Measurements from ENCODE around the gene FSTL4. TPM values are rescaled to one million over a fixed set of nuclear protein-coding genes. Genes with fewer than 3 reads are reported as not detected.
A peak's percentile ranks its signal among the peaks of the same experiment; 100 is the strongest.

Gene FSTL4
- total and polyA plus RNA-seq, 4 donors, result 0.02 to 0.18 TPM; not detected in 2

- Histone ChIP-seq H3K4me3 (ENCODE audit: low read depth in 1 of 3, low read length in 3 of 3) (no peak overlapping the region), H3K27ac (ENCODE audit: low read depth in 1 of 2, low read length in 2 of 2) (no peak overlapping the region), H3K9ac (ENCODE audit: low read depth in 1 of 2, low read length in 2 of 2) (no peak overlapping the region), H3K9me3 (ENCODE audit: control insufficient read depth in 4 of 4, low read length in 3 of 4) (no peaks in the 10 kb centered on the region), H3K4me1 (ENCODE audit: control insufficient read depth in 4 of 4, insufficient read depth in 4 of 4, low read length in 3 of 4) (no peaks in the 10 kb centered on the region), H3K27me3 (ENCODE audit: control insufficient read depth in 4 of 4, insufficient read depth in 4 of 4, low read length in 3 of 4) (no peaks in the 10 kb centered on the region), H3K36me3 (ENCODE audit: control insufficient read depth in 4 of 4, insufficient read depth in 3 of 4, low read depth in 1 of 4, low read length in 3 of 4) (no peaks in the 10 kb centered on the region)
- 70% methylated on average over 16 of the region's 16 CpGs for WGBS
- DNase-seq (ENCODE audit: low spot score), result no peak
- TF ChIP-seq HNF4A (conservative IDR thresholded peaks at IDR 0.05) (no peak), EGR1 (IDR thresholded peaks at IDR 0.05; ENCODE audit: low read depth in 2 of 2) (no peak), MAX (IDR thresholded peaks at IDR 0.05) (peak; percentile 43)
Observed at GRCh38 chr5:133251296-133252132, 360.8 kb downstream of the FSTL4 start.

- Histone ChIP-seq H3K36me3 (ENCODE audit: control insufficient read depth in 4 of 4, insufficient read depth in 3 of 4, low read depth in 1 of 4, low read length in 3 of 4) (no peaks in the 10 kb centered on the region), H3K27ac (ENCODE audit: low read depth in 1 of 2, low read length in 2 of 2) (no peak overlapping the region), H3K9me3 (ENCODE audit: control insufficient read depth in 4 of 4, low read length in 3 of 4) (no peaks in the 10 kb centered on the region), H3K9ac (ENCODE audit: low read depth in 1 of 2, low read length in 2 of 2) (no peak overlapping the region), H3K4me1 (ENCODE audit: control insufficient read depth in 4 of 4, insufficient read depth in 4 of 4, low read length in 3 of 4) (no peaks in the 10 kb centered on the region), H3K27me3 (ENCODE audit: control insufficient read depth in 4 of 4, insufficient read depth in 4 of 4, low read length in 3 of 4) (no peaks in the 10 kb centered on the region), H3K4me3 (ENCODE audit: low read depth in 1 of 3, low read length in 3 of 3) (no peak overlapping the region)
- no peak for DNase-seq (ENCODE audit: low spot score)
- 93% methylated on average over 10 of the region's 10 CpGs for WGBS
- TF ChIP-seq HNF4A (conservative IDR thresholded peaks at IDR 0.05) (no peak), FOXA1 (IDR thresholded peaks at IDR 0.05) (no peak), FOXA2 (IDR thresholded peaks at IDR 0.05) (no peak), ATF3 (IDR thresholded peaks at IDR 0.05) (no peak), SP1 (IDR thresholded peaks at IDR 0.05) (no peak), JUND (IDR thresholded peaks at IDR 0.05) (no peak), EGR1 (IDR thresholded peaks at IDR 0.05; ENCODE audit: low read depth in 2 of 2) (no peak), REST (IDR thresholded peaks at IDR 0.05) (no peak), HNF4G (IDR thresholded peaks at IDR 0.05) (no peak), ZBTB33 (IDR thresholded peaks at IDR 0.05) (no peak), GABPA (IDR thresholded peaks at IDR 0.05 in 1 of 2, conservative IDR thresholded peaks at IDR 0.05 in 1 of 2) (no peak), RAD21 (IDR thresholded peaks at IDR 0.05) (no peak)
Observed at GRCh38 chr5:133250527-133250926, 361.8 kb downstream of the FSTL4 start.

Data from liver (tissue), 9 donors.